ENCODE data around the gene PROSER2. TPM values are rescaled to one million over a fixed set of nuclear protein-coding genes. Genes with fewer than 3 reads are reported as not detected.

The PROSER2 gene
- total and polyA plus RNA-seq, 2 donors (not counting 3 experiments of a cell fraction or from before 2014, with no cell fraction given), result 5.9 to 22.6 TPM

DNA sequence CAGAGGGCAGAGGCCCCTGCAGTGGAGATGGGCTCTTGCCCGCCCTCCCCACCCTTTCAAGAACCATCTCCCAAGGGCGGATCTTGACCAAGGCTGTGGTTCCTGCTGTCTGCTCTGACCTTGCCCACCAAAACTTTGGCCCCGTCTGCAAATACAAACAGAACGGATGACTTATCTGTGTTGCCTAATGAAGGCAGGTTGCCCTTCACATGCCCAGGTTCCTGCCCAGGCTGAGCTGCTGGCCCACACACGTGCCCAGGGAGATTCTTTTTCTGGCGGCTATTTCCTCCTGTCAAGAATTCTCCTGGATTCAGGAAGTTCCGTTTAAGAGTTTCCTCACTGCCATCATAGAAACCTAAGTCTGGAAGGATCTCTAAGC lies 78.3 kb downstream of the PROSER2 start:
- dilution Hi-C loops (cut with MboI; ENCODE audit: extremely low pct_ligation_motif_present, low sequenced_read_pairs), result no loop called here
- no TSS peak for BruUV-seq (replicated peaks)
- no peak overlapping the region for H2AFZ ChIP-seq (ENCODE audit: low read depth, low read length)
- H3K36me3 ChIP-seq (ENCODE audit: control insufficient read depth in 2 of 2, extremely low read depth in 1 of 2, insufficient read depth in 2 of 2, low read length in 2 of 2), result no peaks in the 10 kb centered on the region
- no peaks in the 10 kb centered on the region for H4K20me1 ChIP-seq (replicated peaks; ENCODE audit: control insufficient read depth, extremely low read depth, insufficient read depth, low read length)
- H3K4me1 ChIP-seq (ENCODE audit: control insufficient read depth, extremely low read depth, insufficient read depth, low read length), result no peaks in the 10 kb centered on the region
- H3K9ac ChIP-seq (replicated peaks; ENCODE audit: extremely low read depth, insufficient read depth, low read length), result no peak overlapping the region
- no peaks in the 10 kb centered on the region for H3K9me1 ChIP-seq (replicated peaks; ENCODE audit: control insufficient read depth, extremely low read depth, insufficient read depth, low read length)
- FAIRE-seq (no peak), DNase-seq (ENCODE audit: low read depth, low spot score) (peak; percentile 16)
- intact Hi-C loops (cut with micrococcal nuclease), result no loop called here
- H3K4me3 ChIP-seq (replicated peaks in 1 of 3; ENCODE audit: insufficient read depth in 1 of 3, low read depth in 1 of 3, low read length in 3 of 3), result no peak overlapping the region
- no peaks in the 10 kb centered on the region for H3K79me2 ChIP-seq (ENCODE audit: control insufficient read depth, insufficient read depth, low read length)
- H3K27ac ChIP-seq (ENCODE audit: insufficient read depth, low read depth, low read length), result no peak overlapping the region
- POLR2A ChIA-PET, result no interaction called here
- H3K4me2 ChIP-seq (ENCODE audit: insufficient read depth, low read length), result no peak overlapping the region
- H3K27me3 ChIP-seq (ENCODE audit: control insufficient read depth in 2 of 2, insufficient read depth in 2 of 2, low read length in 2 of 2), result peaks cover 3% of the 10 kb centered on the region in 2 experiments
- no peaks in the 10 kb centered on the region for H3K9me3 ChIP-seq (replicated peaks; ENCODE audit: control insufficient read depth, insufficient read depth, low read length)
- CTCF ChIA-PET, result no interaction called here
- TF ChIP-seq, protein P1, sequence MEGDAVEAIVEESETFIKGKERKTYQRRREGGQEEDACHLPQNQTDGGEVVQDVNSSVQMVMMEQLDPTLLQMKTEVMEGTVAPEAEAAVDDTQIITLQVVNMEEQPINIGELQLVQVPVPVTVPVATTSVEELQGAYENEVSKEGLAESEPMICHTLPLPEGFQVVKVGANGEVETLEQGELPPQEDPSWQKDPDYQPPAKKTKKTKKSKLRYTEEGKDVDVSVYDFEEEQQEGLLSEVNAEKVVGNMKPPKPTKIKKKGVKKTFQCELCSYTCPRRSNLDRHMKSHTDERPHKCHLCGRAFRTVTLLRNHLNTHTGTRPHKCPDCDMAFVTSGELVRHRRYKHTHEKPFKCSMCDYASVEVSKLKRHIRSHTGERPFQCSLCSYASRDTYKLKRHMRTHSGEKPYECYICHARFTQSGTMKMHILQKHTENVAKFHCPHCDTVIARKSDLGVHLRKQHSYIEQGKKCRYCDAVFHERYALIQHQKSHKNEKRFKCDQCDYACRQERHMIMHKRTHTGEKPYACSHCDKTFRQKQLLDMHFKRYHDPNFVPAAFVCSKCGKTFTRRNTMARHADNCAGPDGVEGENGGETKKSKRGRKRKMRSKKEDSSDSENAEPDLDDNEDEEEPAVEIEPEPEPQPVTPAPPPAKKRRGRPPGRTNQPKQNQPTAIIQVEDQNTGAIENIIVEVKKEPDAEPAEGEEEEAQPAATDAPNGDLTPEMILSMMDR (IDR thresholded peaks at IDR 0.05; ENCODE audit: extremely low read depth in 1 of 2, insufficient read depth in 1 of 2, low read depth in 1 of 2, low read length in 2 of 2), result no peak
- TF ChIP-seq JUN (IDR thresholded peaks at IDR 0.05; ENCODE audit: borderline replicate concordance, insufficient read depth, insufficient read length, low read depth) (no peak), MYC (IDR thresholded peaks at IDR 0.05; ENCODE audit: low read depth, low read length) (no peak), FOS (IDR thresholded peaks at IDR 0.05; ENCODE audit: borderline replicate concordance, insufficient read depth, low read length) (no peak), POLR2A (IDR thresholded peaks at IDR 0.05; ENCODE audit: low read depth, low read length) (no peak), POLR2AphosphoS5 (IDR thresholded peaks at IDR 0.05; ENCODE audit: insufficient read depth, low read depth, low read length) (no peak), EZH2 (IDR thresholded peaks at IDR 0.05; ENCODE audit: borderline replicate concordance, low read depth, low read length, severe bottlenecking) (no peak), GATA2 (IDR thresholded peaks at IDR 0.05; ENCODE audit: insufficient read depth, insufficient read length, low read depth, low read length) (no peak)
- TF ChIP-seq, protein P2, sequence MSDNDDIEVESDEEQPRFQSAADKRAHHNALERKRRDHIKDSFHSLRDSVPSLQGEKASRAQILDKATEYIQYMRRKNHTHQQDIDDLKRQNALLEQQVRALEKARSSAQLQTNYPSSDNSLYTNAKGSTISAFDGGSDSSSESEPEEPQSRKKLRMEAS (IDR thresholded peaks at IDR 0.05; ENCODE audit: insufficient read depth, insufficient read length), result no peak
